Erythroblast (primary cell): Measurements from ENCODE around the gene CD3D.

Experiments used
- DNase-seq, 2 experiments: peaks; one replicate each; lab custom pipeline; 2025; lab: John Stamatoyannopoulos, UW
- GATA1 ChIP-seq: IDR thresholded peaks from 2 replicates; pipeline ENCODE4 v1.6.1; 2011; ENCODE audit warnings: low read depth, mild to moderate bottlenecking, control low read depth, low read length, moderate library complexity
- POLR2A ChIP-seq: IDR thresholded peaks from 2 replicates; pipeline ENCODE4 v1.6.1; 2011; ENCODE audit warnings: mild to moderate bottlenecking, low read length

CD3D gene

GRCh38 chr11:118304568-118305248 is 37.8 kb downstream of the CD3D start, which contains the start of gene CD3E:
TSS of gene CD3E (plus strand) at chr11:118304730. CDS start at chr11:118304953, 223 bp downstream.
- no peak for DNase-seq

GRCh38 chr11:118304227-118304567 is 38.3 kb downstream of the CD3D start:
- TF ChIP-seq POLR2A (no peak), GATA1 (no peak)
- DNase-seq, result no peak

More at GRCh38 chr11:118304568-118305248, 37.8 kb downstream of the CD3D start, which contains the start of gene CD3E:
- TF ChIP-seq POLR2A (no peak), GATA1 (no peak)

- TF ChIP-seq GATA1 (no peak), POLR2A (no peak)
- no peak for DNase-seq
These were observed 40.8 kb downstream of the CD3D start for GRCh38 chr11:118301600-118302195.

GRCh38 chr11:118295815-118296454 is 46.6 kb downstream of the CD3D start:
- peak; percentile 17 to 39 for DNase-seq
- TF ChIP-seq GATA1 (no peak), POLR2A (no peak)

GRCh38 chr11:118295199-118295598 is 47.3 kb downstream of the CD3D start:
- no peak for TF ChIP-seq POLR2A
- no peak for TF ChIP-seq GATA1
- DNase-seq, result no peak

- TF ChIP-seq POLR2A, result no peak
- no peak for TF ChIP-seq GATA1
- DNase-seq, result no peak
These were observed 48.5 kb downstream of the CD3D start for GRCh38 chr11:118294053-118294452.

GRCh38 chr11:118291477-118292135 is 50.9 kb downstream of the CD3D start:
- TF ChIP-seq GATA1, result no peak
- no peak for TF ChIP-seq POLR2A
- DNase-seq, result no peak

GRCh38 chr11:118290923-118291322 is 51.6 kb downstream of the CD3D start:
- DNase-seq, result peak; percentile 6 to 15
- TF ChIP-seq GATA1 (no peak), POLR2A (no peak)

DNA sequence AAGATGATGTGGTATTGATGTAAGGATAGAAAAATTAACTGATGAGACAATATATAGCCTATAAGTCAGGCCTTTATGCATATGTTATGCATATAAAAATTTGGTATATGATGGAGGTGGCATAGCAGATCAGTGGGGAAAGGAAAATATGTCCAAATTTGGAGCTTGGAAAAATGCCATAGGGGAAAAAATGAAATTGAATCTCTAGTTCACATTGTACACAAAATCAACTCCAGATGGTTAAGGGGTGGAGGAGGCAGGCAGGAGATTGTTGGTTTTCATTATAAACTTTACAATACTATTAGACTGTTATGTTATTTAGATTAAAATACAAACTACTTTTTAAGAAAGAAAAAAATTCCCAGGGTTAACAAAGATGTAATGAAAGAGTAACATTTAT is 53.1 kb downstream of the CD3D start:
- DNase-seq, result no peak
- TF ChIP-seq GATA1, result no peak
- no peak for TF ChIP-seq POLR2A
